Peyer's patch (tissue), 4 donors: ENCODE data around the gene KIF26B.

Source experiments
- CTCF ChIP-seq, 6 experiments: fragments of 450-650 bp in 4 of 6; fragments of 200-600 bp in 2 of 6; sonication (generic) in 1 of 6; IDR thresholded peaks; one replicate each; pipeline ENCODE4 v1.5.1; 2017 to 2019; ENCODE audit warnings: antibody characterized with exemption in 6 of 6, mild to moderate bottlenecking in 3 of 6, moderate library complexity in 1 of 6
- POLR2A ChIP-seq, 2 donors: fragments of 450-650 bp; IDR thresholded peaks; one replicate each; pipeline ENCODE4 v1.5.1; 2017; ENCODE audit warnings: antibody characterized with exemption in 2 of 2, mild to moderate bottlenecking in 2 of 2, moderate library complexity in 2 of 2

GRCh38 chr1:245704765-245705164 lies 550.0 kb downstream of the KIF26B start:
- TF ChIP-seq POLR2A (IDR thresholded peaks at IDR 0.05) (no peak), CTCF (IDR thresholded peaks at IDR 0.05) (no peak)
